HCT116 (cell line): ENCODE results near the gene NFATC3.

Source experiments
- EGR1 ChIP-seq: IDR thresholded peaks from 2 replicates; pipeline ENCODE4 v1.6.1; 2012; ENCODE audit warnings: low read depth
- EZH2 ChIP-seq: fragments of 200-600 bp; sonication (generic); IDR thresholded peaks from 2 replicates; pipeline ENCODE4 v1.6.1; 2017; ENCODE audit warnings: antibody characterized with exemption, mixed run types
- EZH2phosphoT487 ChIP-seq: fragments of 200-600 bp; IDR thresholded peaks from 2 replicates; pipeline ENCODE4 v1.6.1; 2018; ENCODE audit warnings: antibody characterized with exemption, borderline replicate concordance
- JUND ChIP-seq: IDR thresholded peaks from 2 replicates; pipeline ENCODE4 v1.6.1; 2012
- POLR2A ChIP-seq: IDR thresholded peaks from 2 replicates; pipeline ENCODE4 v1.7.0; 2011; ENCODE audit warnings: borderline replicate concordance; ENCODE audit not compliant: insufficient read depth, insufficient read length; ENCODE audit errors: extremely low read depth
- RAD21 ChIP-seq: IDR thresholded peaks from 2 replicates; pipeline ENCODE4 v1.6.1; 2012; ENCODE audit warnings: low read depth, mild to moderate bottlenecking
- SIN3A ChIP-seq: IDR thresholded peaks from 2 replicates; pipeline ENCODE4 v1.6.1; 2012; ENCODE audit warnings: low read depth
- TCF7L2 ChIP-seq: IDR thresholded peaks from 2 replicates; pipeline ENCODE4 v1.7.0; 2011; ENCODE audit warnings: borderline replicate concordance, inconsistent platforms; ENCODE audit not compliant: insufficient read depth, insufficient read length; ENCODE audit errors: extremely low read depth
- YY1 ChIP-seq: IDR thresholded peaks from 2 replicates; pipeline ENCODE4 v1.6.1; 2011; ENCODE audit warnings: low read length, low read depth, moderate library complexity, mild to moderate bottlenecking; ENCODE audit not compliant: insufficient replicate concordance; ENCODE audit errors: extremely low read depth
- ZFX ChIP-seq: fragments of 450-650 bp; IDR thresholded peaks from 2 replicates; pipeline ENCODE4 v1.6.1; 2017
- ZNF274 ChIP-seq: fragments of 200-500 bp; sonication (Bioruptor generic); IDR thresholded peaks from 2 replicates; pipeline ENCODE4 v1.6.1; 2014; ENCODE audit warnings: mild to moderate bottlenecking, low read depth, low read length, inconsistent platforms
- TF ChIP-seq, protein P1 (sequence below): IDR thresholded peaks from 2 replicates; pipeline ENCODE4 v1.6.1; 2012
- TF ChIP-seq, protein P2 (sequence below), 3 experiments: fragments of 200-600 bp in 1 of 3; sonication (generic) in 1 of 3; IDR thresholded peaks in 2 of 3; conservative IDR thresholded peaks in 1 of 3; 2 replicates each; pipeline ENCODE4 v1.5.1; 2012 to 2017; ENCODE audit warnings: low read depth in 2 of 3, low read length in 2 of 3, antibody characterized with exemption in 1 of 3, borderline replicate concordance in 1 of 3, control low read depth in 1 of 3, mild to moderate bottlenecking in 1 of 3, mixed read lengths in 1 of 3, mixed run types in 1 of 3, moderate library complexity in 1 of 3; ENCODE audit not compliant: insufficient read depth in 1 of 3
- TF ChIP-seq, protein P3 (sequence below): IDR thresholded peaks from 2 replicates; pipeline ENCODE4 v1.6.1; 2011; ENCODE audit warnings: mild to moderate bottlenecking, low read length, moderate library complexity; ENCODE audit not compliant: insufficient replicate concordance; ENCODE audit errors: extremely low read depth

DNA sequence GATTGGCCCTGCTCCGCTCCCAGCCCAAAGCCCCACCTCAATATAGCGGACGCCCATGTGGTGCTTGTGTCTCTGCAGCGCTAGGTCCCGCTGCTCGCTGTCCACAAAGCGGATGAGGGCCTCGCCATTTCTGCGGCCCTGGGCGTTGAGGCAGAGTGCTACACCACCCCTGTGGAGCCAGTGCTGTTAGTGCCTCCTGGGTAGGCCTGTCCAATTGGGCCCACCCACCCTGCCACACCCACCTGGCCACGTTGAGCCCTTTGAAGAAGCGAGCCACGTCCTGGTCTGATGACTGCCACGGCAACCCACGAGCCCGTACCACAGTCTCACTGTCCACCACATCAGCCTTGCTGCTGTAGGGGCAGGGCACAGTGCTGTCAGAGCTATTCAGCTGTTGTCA, 147.2 kb downstream of the NFATC3 start:
- TF ChIP-seq, protein P1, sequence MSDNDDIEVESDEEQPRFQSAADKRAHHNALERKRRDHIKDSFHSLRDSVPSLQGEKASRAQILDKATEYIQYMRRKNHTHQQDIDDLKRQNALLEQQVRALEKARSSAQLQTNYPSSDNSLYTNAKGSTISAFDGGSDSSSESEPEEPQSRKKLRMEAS: no peak
- TF ChIP-seq, protein P2, sequence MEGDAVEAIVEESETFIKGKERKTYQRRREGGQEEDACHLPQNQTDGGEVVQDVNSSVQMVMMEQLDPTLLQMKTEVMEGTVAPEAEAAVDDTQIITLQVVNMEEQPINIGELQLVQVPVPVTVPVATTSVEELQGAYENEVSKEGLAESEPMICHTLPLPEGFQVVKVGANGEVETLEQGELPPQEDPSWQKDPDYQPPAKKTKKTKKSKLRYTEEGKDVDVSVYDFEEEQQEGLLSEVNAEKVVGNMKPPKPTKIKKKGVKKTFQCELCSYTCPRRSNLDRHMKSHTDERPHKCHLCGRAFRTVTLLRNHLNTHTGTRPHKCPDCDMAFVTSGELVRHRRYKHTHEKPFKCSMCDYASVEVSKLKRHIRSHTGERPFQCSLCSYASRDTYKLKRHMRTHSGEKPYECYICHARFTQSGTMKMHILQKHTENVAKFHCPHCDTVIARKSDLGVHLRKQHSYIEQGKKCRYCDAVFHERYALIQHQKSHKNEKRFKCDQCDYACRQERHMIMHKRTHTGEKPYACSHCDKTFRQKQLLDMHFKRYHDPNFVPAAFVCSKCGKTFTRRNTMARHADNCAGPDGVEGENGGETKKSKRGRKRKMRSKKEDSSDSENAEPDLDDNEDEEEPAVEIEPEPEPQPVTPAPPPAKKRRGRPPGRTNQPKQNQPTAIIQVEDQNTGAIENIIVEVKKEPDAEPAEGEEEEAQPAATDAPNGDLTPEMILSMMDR (IDR thresholded peaks at IDR 0.05 in 2 of 3, conservative IDR thresholded peaks at IDR 0.05 in 1 of 3; ENCODE audit: borderline replicate concordance in 1 of 3, insufficient read depth in 1 of 3, low read depth in 2 of 3, low read length in 2 of 3): no peak
- TF ChIP-seq YY1: no peak
- TF ChIP-seq, protein P3, sequence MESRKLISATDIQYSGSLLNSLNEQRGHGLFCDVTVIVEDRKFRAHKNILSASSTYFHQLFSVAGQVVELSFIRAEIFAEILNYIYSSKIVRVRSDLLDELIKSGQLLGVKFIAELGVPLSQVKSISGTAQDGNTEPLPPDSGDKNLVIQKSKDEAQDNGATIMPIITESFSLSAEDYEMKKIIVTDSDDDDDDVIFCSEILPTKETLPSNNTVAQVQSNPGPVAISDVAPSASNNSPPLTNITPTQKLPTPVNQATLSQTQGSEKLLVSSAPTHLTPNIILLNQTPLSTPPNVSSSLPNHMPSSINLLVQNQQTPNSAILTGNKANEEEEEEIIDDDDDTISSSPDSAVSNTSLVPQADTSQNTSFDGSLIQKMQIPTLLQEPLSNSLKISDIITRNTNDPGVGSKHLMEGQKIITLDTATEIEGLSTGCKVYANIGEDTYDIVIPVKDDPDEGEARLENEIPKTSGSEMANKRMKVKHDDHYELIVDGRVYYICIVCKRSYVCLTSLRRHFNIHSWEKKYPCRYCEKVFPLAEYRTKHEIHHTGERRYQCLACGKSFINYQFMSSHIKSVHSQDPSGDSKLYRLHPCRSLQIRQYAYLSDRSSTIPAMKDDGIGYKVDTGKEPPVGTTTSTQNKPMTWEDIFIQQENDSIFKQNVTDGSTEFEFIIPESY: no peak
- no peak for TF ChIP-seq ZNF274
- no peak for TF ChIP-seq ZFX
- no peak for TF ChIP-seq EGR1
- TF ChIP-seq SIN3A: no peak
- TF ChIP-seq EZH2: no peak
- no peak for TF ChIP-seq POLR2A
- TF ChIP-seq EZH2phosphoT487: no peak
- TF ChIP-seq JUND: no peak
- TF ChIP-seq RAD21: no peak
- TF ChIP-seq TCF7L2: no peak
